Activated naive CD4-positive, alpha-beta T cell treated with anti-CD3 and anti-CD28 coated beads, Interleukin-2, amount 50 U/mL, for 24 hours (primary cell): ENCODE results near the gene KCNA5.

Experiments used
- H3K27ac Mint-ChIP-seq: one replicate; pipeline ENCODE4 v1.8.0; 2021; ENCODE audit warnings: mild to moderate bottlenecking, mixed read lengths
- H3K27me3 Mint-ChIP-seq: one replicate; pipeline ENCODE4 v1.8.0; 2021; ENCODE audit warnings: mixed read lengths
- H3K36me3 Mint-ChIP-seq: one replicate; pipeline ENCODE4 v1.8.0; 2021; ENCODE audit warnings: mixed read lengths
- H3K4me1 Mint-ChIP-seq: one replicate; pipeline ENCODE4 v1.8.0; 2021; ENCODE audit warnings: mixed read lengths
- H3K4me3 Mint-ChIP-seq: one replicate; pipeline ENCODE4 v1.8.0; 2021; ENCODE audit warnings: mild to moderate bottlenecking, mixed read lengths
- H3K9me3 Mint-ChIP-seq: one replicate; pipeline ENCODE4 v1.8.0; 2021; ENCODE audit warnings: mixed read lengths

Gene KCNA5

GRCh38 chr12:5071496-5071895 lies 27.8 kb downstream of the KCNA5 start:
- Mint-ChIP-seq H3K27me3 (peaks cover 5% of the 10 kb centered on the region), H3K9me3 (no peaks in the 10 kb centered on the region), H3K4me3 (no peak overlapping the region), H3K4me1 (no peaks in the 10 kb centered on the region), H3K27ac (no peak overlapping the region), H3K36me3 (no peaks in the 10 kb centered on the region)

DNA sequence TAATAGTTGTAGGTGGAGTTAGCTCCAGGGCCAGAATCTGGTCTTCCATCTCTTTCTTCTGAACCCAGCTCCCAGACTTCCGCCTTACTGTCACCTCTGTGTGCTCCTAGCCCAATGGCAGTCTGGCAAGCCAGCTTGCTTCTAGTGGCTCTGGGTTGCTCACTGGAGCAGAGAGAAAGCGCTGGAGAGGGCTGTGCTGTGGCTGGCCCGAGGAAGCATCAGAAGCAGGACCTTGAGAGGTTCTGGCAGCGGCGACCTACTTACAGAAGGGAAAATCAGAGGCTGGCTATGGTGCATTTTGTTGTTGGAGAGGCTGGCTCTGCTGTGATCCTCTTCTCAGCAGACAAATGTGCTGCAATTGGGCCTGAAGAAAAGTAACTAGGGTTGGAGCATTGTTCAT lies 28.6 kb downstream of the KCNA5 start:
- Mint-ChIP-seq H3K4me3 (no peak overlapping the region), H3K36me3 (no peaks in the 10 kb centered on the region), H3K27me3 (peaks cover 5% of the 10 kb centered on the region), H3K4me1 (no peaks in the 10 kb centered on the region), H3K27ac (no peak overlapping the region), H3K9me3 (no peaks in the 10 kb centered on the region)

GRCh38 chr12:5073054-5073453 lies 29.4 kb downstream of the KCNA5 start:
- Mint-ChIP-seq H3K27ac (no peak overlapping the region), H3K4me1 (no peaks in the 10 kb centered on the region), H3K27me3 (peaks cover 5% of the 10 kb centered on the region), H3K4me3 (no peak overlapping the region), H3K36me3 (no peaks in the 10 kb centered on the region), H3K9me3 (no peaks in the 10 kb centered on the region)

DNA sequence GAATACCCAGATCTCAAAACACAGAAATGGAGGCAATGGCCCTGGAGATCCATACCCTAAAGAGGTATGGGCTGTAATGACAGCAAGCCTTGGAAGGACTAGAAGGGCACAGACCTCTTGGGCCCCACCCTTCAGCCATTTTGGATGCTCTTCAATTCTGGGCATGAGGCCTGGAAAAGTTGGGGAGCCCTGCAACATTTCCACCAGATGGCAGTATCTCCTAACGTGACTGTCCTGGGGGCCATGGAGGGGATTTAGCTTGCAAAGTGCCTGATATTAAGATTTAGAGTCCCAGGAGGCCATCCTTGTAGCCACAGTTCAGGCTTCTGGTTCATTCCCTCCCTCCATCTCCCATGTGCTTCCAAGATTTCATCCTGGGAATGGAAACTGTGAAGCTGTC lies 30.2 kb downstream of the KCNA5 start:
- Mint-ChIP-seq H3K4me3 (no peak overlapping the region), H3K9me3 (no peaks in the 10 kb centered on the region), H3K36me3 (no peaks in the 10 kb centered on the region), H3K27me3 (peaks cover 5% of the 10 kb centered on the region), H3K4me1 (no peaks in the 10 kb centered on the region), H3K27ac (no peak overlapping the region)

DNA sequence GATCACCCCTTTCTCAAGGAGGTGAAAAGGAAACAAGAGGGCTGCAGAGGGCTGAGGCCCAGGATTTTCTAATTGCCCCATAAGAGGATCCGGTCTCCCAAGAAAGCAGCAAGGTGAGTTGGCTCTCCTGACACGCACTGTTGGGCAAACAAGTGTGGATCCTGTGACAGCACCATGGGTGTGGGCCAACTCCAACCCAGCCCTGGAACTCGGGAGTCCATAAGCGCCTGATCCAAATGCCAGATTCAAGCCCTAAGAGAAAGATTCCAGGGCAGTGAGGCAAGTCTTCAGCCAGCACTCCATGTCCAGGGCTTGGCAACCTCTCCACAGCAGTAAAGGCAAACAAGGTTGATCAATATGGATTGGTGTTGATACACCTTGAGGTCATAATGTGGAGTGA lies 33.1 kb downstream of the KCNA5 start:
- peaks cover 3% of the 10 kb centered on the region for H3K27me3 Mint-ChIP-seq
- no peak overlapping the region for H3K4me3 Mint-ChIP-seq
- no peaks in the 10 kb centered on the region for H3K36me3 Mint-ChIP-seq
- H3K27ac Mint-ChIP-seq: no peak overlapping the region
- no peaks in the 10 kb centered on the region for H3K9me3 Mint-ChIP-seq
- H3K4me1 Mint-ChIP-seq: no peaks in the 10 kb centered on the region

DNA sequence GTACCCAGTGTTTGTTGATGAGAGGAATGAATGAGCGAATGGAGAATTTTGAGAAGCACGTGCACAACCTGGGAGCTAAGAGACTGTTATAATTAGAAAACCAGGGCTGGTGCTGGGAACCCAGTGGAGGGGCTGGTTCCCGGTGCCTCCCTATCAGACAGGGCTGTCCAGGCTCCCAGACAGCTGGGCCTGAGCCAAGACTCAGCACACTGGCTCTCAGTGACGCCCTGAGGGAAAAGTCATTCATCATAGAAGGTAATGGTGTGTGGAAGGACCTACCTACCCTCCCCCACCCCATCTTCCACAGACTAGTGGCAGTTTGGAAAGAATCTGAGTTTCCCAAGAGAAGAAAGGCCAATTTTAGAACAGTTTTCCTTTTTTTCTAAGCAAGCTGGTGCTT lies 34.7 kb downstream of the KCNA5 start:
- no peak overlapping the region for H3K27ac Mint-ChIP-seq
- no peaks in the 10 kb centered on the region for H3K36me3 Mint-ChIP-seq
- no peaks in the 10 kb centered on the region for H3K4me1 Mint-ChIP-seq
- no peak overlapping the region for H3K4me3 Mint-ChIP-seq
- no peaks in the 10 kb centered on the region for H3K9me3 Mint-ChIP-seq
- no peaks in the 10 kb centered on the region for H3K27me3 Mint-ChIP-seq

GRCh38 chr12:5081016-5081415 lies 37.3 kb downstream of the KCNA5 start:
- Mint-ChIP-seq H3K4me1 (no peaks in the 10 kb centered on the region), H3K27ac (no peak overlapping the region), H3K36me3 (no peaks in the 10 kb centered on the region), H3K4me3 (no peak overlapping the region), H3K27me3 (no peaks in the 10 kb centered on the region), H3K9me3 (no peaks in the 10 kb centered on the region)

DNA sequence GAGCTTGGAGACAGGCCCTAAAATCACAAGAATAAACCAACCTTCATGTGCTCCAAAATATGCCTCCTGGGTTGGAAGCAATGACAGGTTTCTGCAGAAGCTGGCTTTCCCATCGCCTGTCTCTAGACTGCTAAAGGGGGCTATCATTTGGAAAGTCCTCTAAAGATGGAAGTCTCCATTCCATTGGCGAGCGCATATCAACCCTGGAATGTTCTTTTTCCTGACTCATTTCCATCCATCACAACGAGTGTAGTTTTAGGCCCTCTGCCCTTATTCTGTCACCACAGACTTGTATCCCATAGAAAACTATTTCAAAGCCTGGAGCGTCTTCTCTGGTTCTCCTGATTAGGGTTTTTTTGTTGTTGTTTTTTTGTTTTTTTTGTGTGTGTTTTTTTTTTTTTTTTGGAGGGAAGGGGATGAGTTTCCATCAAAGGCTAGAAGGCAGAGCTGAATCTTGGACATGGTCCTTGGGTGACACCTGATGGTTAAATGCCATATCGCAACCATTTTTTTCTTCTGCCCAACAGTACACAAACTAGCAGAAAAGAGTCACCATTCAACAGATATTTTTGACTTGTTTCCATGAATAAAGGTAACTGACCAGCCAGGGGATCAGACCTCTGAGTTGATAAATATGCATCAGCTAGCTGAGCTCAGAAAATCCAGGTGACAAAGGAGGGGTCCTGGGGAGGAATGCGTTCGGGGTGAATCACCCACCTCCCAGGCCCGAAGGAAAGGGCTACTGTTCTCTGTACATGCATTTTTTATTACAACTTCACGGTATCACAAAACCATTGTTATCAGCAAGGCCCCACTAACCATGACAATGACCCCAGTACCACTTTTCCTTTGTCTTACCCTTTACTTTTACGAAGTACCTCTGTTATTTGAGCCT lies 40.5 kb downstream of the KCNA5 start:
- H3K4me3 Mint-ChIP-seq: no peak overlapping the region
- H3K27me3 Mint-ChIP-seq: no peaks in the 10 kb centered on the region
- no peaks in the 10 kb centered on the region for H3K9me3 Mint-ChIP-seq
- H3K36me3 Mint-ChIP-seq: no peaks in the 10 kb centered on the region
- H3K27ac Mint-ChIP-seq: no peak overlapping the region
- H3K4me1 Mint-ChIP-seq: no peaks in the 10 kb centered on the region

DNA sequence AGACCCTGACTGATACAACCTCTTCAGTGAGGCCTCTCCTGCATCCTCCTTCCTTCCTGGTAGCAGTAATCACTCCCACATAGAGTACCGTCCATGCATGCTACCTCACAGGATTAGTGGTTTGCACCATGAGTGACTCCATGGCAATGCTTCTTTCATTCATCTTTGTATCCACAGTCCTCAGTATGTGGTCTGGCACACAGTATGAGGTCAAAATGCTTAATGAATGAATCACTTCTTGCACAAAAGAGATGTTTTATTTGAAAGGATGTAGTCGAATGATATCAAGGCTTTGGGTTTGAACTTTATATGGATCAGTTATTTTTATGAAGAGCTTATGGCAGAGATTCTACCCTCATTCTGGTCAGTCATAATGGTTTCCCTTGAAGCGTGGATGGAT lies 42.2 kb downstream of the KCNA5 start:
- H3K27ac Mint-ChIP-seq: no peak overlapping the region
- H3K4me1 Mint-ChIP-seq: no peaks in the 10 kb centered on the region
- no peak overlapping the region for H3K4me3 Mint-ChIP-seq
- no peaks in the 10 kb centered on the region for H3K36me3 Mint-ChIP-seq
- H3K9me3 Mint-ChIP-seq: no peaks in the 10 kb centered on the region
- peaks cover 3% of the 10 kb centered on the region for H3K27me3 Mint-ChIP-seq

DNA sequence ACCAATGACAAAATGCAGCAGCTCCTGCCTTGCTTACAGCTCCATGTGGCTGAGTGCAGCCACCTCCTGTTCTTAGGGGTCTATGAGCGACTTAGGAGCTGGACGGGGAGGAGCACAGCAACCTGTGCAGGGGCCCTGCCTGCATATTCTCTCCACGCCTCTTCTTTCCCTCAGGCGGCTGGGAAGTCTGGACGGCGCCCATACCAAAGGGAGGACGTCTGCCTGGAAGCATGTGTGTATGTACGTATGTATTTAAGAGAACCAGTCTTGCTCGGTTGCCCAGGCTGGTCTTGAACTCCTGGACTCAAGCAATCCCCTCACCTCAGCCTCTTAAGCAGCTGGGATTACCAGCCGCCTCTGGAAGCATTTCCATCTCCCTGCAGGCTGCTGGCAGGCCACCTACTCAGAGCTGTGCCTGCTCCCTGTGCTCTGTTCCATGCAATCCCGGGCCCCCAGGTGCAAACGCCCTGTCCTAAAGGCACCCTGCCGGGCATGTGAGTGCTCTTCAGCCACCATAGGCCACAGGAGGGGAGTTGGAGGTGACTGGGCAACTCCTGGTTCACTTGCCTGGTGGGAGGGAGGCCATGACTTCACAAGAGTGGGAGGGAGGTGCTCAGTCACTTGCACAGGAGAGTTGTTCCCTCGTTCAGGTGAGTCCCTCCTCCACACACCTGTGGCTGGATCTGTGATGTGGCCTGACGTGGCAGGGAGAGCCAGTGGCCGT lies 44.3 kb downstream of the KCNA5 start:
- Mint-ChIP-seq H3K9me3 (no peaks in the 10 kb centered on the region), H3K4me1 (no peaks in the 10 kb centered on the region), H3K36me3 (no peaks in the 10 kb centered on the region), H3K27me3 (peaks cover 3% of the 10 kb centered on the region), H3K4me3 (no peak overlapping the region), H3K27ac (no peak overlapping the region)

GRCh38 chr12:5088586-5089264 lies 45.0 kb downstream of the KCNA5 start:
- H3K4me3 Mint-ChIP-seq: no peak overlapping the region
- H3K9me3 Mint-ChIP-seq: no peaks in the 10 kb centered on the region
- H3K27me3 Mint-ChIP-seq: peaks cover 3% of the 10 kb centered on the region
- H3K27ac Mint-ChIP-seq: no peak overlapping the region
- no peaks in the 10 kb centered on the region for H3K36me3 Mint-ChIP-seq
- H3K4me1 Mint-ChIP-seq: no peaks in the 10 kb centered on the region

- peaks cover 6% of the 10 kb centered on the region for H3K27me3 Mint-ChIP-seq
These were observed 50.9 kb downstream of the KCNA5 start for GRCh38 chr12:5094551-5094950.

GRCh38 chr12:5094986-5095385 lies 51.3 kb downstream of the KCNA5 start:
- no peak overlapping the region for H3K27ac Mint-ChIP-seq
- no peak overlapping the region for H3K4me3 Mint-ChIP-seq
- no peaks in the 10 kb centered on the region for H3K4me1 Mint-ChIP-seq
- no peaks in the 10 kb centered on the region for H3K36me3 Mint-ChIP-seq
- H3K27me3 Mint-ChIP-seq: peaks cover 7% of the 10 kb centered on the region
- no peaks in the 10 kb centered on the region for H3K9me3 Mint-ChIP-seq

More at GRCh38 chr12:5094551-5094950, 50.9 kb downstream of the KCNA5 start:
- no peaks in the 10 kb centered on the region for H3K9me3 Mint-ChIP-seq
- H3K36me3 Mint-ChIP-seq: no peaks in the 10 kb centered on the region
- H3K4me3 Mint-ChIP-seq: no peak overlapping the region
- H3K4me1 Mint-ChIP-seq: no peaks in the 10 kb centered on the region
- no peak overlapping the region for H3K27ac Mint-ChIP-seq
